OCI-LY7 (cell line): Measurements from ENCODE around the gene SLC27A5.

Experiments used
- CTCF ChIP-seq: fragments of 200-600 bp; sonication (generic); conservative IDR thresholded peaks from 2 replicates; pipeline ENCODE4 v1.5.1; 2014; ENCODE audit warnings: mild to moderate bottlenecking, antibody characterized with exemption, low read length, moderate library complexity, mixed read lengths
- EZH2phosphoT487 ChIP-seq: fragments of 200-600 bp; sonication (generic); IDR thresholded peaks from 2 replicates; pipeline ENCODE4 v1.6.1; 2018; ENCODE audit warnings: low read depth, borderline replicate concordance, mild to moderate bottlenecking, mixed run types, antibody characterized with exemption, low read length, moderate library complexity, mixed read lengths

GRCh38 chr19:58547323-58548312 lies 35.8 kb upstream of the SLC27A5 start:
- TF ChIP-seq CTCF: no peak
- TF ChIP-seq EZH2phosphoT487: no peak
